SK-N-SH treated with all-trans-retinoic acid at 6 μM for 48 hours (cell line): ENCODE measurements around the gene BCKDHB.

ENCODE experiments used
- CSDC2 ChIP-seq: fragments of 250-450 bp; sonication (Bioruptor Pico); IDR thresholded peaks from 2 replicates; pipeline ENCODE4 v1.5.0; 2020; ENCODE audit warnings: mild to moderate bottlenecking, moderate library complexity
- CSRNP3 ChIP-seq: fragments of 250-450 bp; sonication (Bioruptor Pico); IDR thresholded peaks from 2 replicates; pipeline ENCODE4 v1.5.1; 2021; ENCODE audit warnings: mild to moderate bottlenecking, moderate library complexity
- GLIS3 ChIP-seq: fragments of 250-450 bp; sonication (Bioruptor Pico); IDR thresholded peaks from 2 replicates; pipeline ENCODE4 v1.5.0; 2020; ENCODE audit warnings: mild to moderate bottlenecking, moderate library complexity
- ISL1 ChIP-seq: fragments of 250-450 bp; sonication (Bioruptor Pico); IDR thresholded peaks from 2 replicates; pipeline ENCODE4 v2.1.2; 2022; ENCODE audit warnings: mild to moderate bottlenecking, moderate library complexity
- TCF4 ChIP-seq: fragments of 250-450 bp; sonication (Bioruptor Pico); IDR thresholded peaks from 2 replicates; pipeline ENCODE4 v1.8.0; 2021; ENCODE audit warnings: mild to moderate bottlenecking, moderate library complexity, borderline replicate concordance
- TSHZ2 ChIP-seq: fragments of 250-450 bp; sonication (Bioruptor Pico); IDR thresholded peaks from 2 replicates; pipeline ENCODE4 v1.5.0; 2020; ENCODE audit warnings: mild to moderate bottlenecking, moderate library complexity
- ZC3H10 ChIP-seq: fragments of 250-450 bp; sonication (Bioruptor Pico); IDR thresholded peaks from 2 replicates; pipeline ENCODE4 v1.5.1; 2021; ENCODE audit warnings: mild to moderate bottlenecking, moderate library complexity
- ZFP3 ChIP-seq: fragments of 250-450 bp; sonication (Bioruptor Pico); IDR thresholded peaks from 2 replicates; pipeline ENCODE4 v1.5.0; 2020; ENCODE audit warnings: mild to moderate bottlenecking, moderate library complexity
- ZFP30 ChIP-seq: fragments of 450-650 bp; formaldehyde crosslinking; IDR thresholded peaks from 2 replicates; pipeline ENCODE4 v1.5.0; 2022; ENCODE audit warnings: mild to moderate bottlenecking, moderate library complexity

BCKDHB gene

GRCh38 chr6:80388507-80388906, 282.0 kb downstream of the BCKDHB start (continued):
- TF ChIP-seq TSHZ2 (CRISPR knock-in tag), result no peak
- TF ChIP-seq ISL1 (CRISPR knock-in tag), result no peak
- no peak for TF ChIP-seq CSRNP3 (CRISPR knock-in tag)
- TF ChIP-seq GLIS3 (CRISPR knock-in tag), result no peak
- TF ChIP-seq TCF4 (CRISPR knock-in tag), result no peak
- no peak for TF ChIP-seq ZC3H10 (CRISPR knock-in tag)
- no peak for TF ChIP-seq ZFP3
- TF ChIP-seq ZFP30 (CRISPR knock-in tag), result no peak
- TF ChIP-seq CSDC2, result no peak
